HUES48 (cell line): ENCODE measurements around the gene GFI1B.

ENCODE experiments used
- H3K27ac ChIP-seq: one replicate; pipeline ENCODE4 v1.7.0; 2013; ENCODE audit warnings: low read depth, low read length, inconsistent platforms
- H3K27me3 ChIP-seq: 2 replicates; pipeline ENCODE4 v1.6.1; 2013; ENCODE audit warnings: mild to moderate bottlenecking, low read length; ENCODE audit not compliant: control insufficient read depth, insufficient read depth
- H3K36me3 ChIP-seq: 2 replicates; pipeline ENCODE4 v1.6.1; 2013; ENCODE audit warnings: low read length; ENCODE audit not compliant: control insufficient read depth, insufficient read depth
- H3K4me1 ChIP-seq: 2 replicates; pipeline ENCODE4 v1.6.1; 2013; ENCODE audit warnings: mild to moderate bottlenecking, low read length; ENCODE audit not compliant: control insufficient read depth, insufficient read depth
- H3K4me3 ChIP-seq: 2 replicates; pipeline ENCODE4 v1.5.1; 2013; ENCODE audit warnings: mild to moderate bottlenecking, low read depth, low read length
- H3K9ac ChIP-seq: 2 replicates; pipeline ENCODE4 v1.6.1; 2013; ENCODE audit warnings: mild to moderate bottlenecking, low read depth, low read length, moderate library complexity
- H3K9me3 ChIP-seq: 2 replicates; pipeline ENCODE4 v1.6.1; 2013; ENCODE audit warnings: low read length; ENCODE audit not compliant: control insufficient read depth, insufficient read depth

The GFI1B gene

DNA sequence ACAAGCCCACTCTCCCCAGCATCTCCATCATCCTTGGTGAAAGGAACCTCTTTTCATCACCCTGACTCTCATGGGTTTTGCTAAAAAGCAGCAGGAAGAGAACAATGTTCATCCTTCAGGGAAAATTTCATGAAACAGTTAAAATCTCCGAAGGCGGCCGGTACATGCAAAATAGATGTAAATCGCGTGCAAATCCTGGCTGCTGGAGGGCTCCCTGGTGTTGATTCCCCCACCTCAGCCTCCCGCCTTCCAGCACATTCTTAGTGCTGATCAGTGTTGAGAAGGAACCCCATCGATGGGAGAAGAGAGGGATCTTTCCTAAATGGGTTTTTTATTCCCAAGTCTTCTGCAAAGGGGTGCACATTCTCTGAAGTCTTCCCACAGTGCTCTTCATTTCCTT lies 8.7 kb upstream of the GFI1B start:
- no peaks in the 10 kb centered on the region for H3K4me1 ChIP-seq
- no peak overlapping the region for H3K27ac ChIP-seq
- H3K9ac ChIP-seq: no peak overlapping the region
- H3K36me3 ChIP-seq: no peaks in the 10 kb centered on the region
- H3K27me3 ChIP-seq: peaks cover 7% of the 10 kb centered on the region; the same call in 1 of the 2 replicates
- no peaks in the 10 kb centered on the region for H3K9me3 ChIP-seq
- no peak overlapping the region for H3K4me3 ChIP-seq

DNA sequence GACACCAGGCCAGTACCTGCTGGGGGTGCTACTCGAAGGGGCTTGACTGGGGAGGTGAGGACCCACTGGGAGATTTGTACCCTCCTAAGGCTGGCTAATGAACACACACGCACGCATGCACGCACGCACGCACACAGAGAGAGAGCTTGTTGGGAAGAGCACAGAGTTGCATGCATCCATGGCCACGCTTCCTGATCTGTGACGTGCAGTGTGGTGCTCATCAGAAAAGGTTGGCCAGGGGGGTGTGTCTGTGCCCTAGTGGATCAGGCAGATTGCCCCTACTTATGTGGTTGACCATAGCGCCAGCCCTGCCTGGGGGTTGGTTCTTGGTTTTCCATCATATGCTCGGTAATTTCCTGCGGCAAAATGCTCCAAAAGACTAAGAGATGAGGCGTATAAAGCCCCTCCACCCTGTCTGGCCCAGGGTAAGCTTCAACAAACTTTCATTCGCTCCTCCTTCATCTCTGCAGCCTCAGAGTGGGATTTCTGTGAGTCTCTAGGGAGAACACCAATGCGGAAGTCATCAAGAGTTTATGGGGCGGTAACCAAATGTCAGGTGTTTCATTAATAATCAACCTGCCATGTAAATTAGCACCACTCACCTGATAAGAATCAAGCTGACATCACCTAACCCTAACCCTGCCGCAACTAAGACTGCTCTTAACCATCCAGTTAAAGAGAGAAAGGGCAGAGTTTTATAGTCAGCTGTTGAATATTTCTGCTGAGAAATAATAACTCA lies 8.0 kb upstream of the GFI1B start:
- no peaks in the 10 kb centered on the region for H3K4me1 ChIP-seq
- H3K4me3 ChIP-seq: no peak overlapping the region
- H3K9ac ChIP-seq: no peak overlapping the region
- H3K36me3 ChIP-seq: no peaks in the 10 kb centered on the region
- no peak overlapping the region for H3K27ac ChIP-seq
- H3K27me3 ChIP-seq: peaks cover 7% of the 10 kb centered on the region
- no peaks in the 10 kb centered on the region for H3K9me3 ChIP-seq

DNA sequence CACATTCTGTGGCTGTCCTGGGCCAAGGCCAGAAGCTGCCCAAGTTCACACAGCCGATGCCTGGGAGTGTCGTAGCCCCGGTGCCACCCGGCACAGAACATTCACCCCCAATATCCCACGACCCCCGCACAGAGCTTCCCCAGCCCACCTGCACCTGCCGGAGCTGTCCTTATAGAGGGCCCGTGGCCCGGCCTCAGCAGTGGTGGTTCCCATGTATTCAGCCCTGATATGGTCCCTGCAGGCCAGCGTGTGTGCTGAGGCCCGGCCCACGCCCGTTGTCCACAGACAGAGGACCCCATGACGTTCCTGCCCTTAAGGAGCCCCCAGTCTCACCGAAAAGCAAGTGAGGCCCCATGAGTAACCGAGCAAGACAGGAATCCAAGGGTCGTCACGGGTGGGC lies 5.3 kb upstream of the GFI1B start:
- Histone ChIP-seq H3K27ac (no peak overlapping the region), H3K36me3 (no peaks in the 10 kb centered on the region), H3K4me3 (no peak overlapping the region), H3K9me3 (no peaks in the 10 kb centered on the region), H3K4me1 (no peaks in the 10 kb centered on the region; the same call in 1 of the 2 replicates), H3K9ac (no peak overlapping the region), H3K27me3 (peaks cover 9% of the 10 kb centered on the region)

DNA sequence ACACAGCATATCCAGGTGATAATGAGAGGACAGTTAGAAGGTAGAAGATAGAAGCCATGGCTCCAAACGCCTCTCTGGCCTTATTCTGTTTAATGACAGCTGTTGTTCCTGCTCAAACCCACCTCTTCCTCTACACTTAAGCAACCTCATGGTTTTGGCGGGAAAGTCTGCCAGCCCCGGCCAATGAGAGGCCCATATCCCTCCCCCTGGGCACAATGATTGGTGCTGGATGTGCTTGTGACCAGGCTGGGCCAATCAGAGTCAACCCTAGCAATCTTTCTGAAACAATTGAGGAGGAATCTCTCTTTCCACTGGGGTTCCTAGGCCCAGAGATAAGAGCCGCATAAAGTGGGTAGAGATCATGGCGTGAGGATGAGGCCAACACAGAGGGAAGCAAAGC lies 4.8 kb upstream of the GFI1B start:
- H3K36me3 ChIP-seq: no peaks in the 10 kb centered on the region
- peaks cover 14% of the 10 kb centered on the region for H3K27me3 ChIP-seq
- H3K27ac ChIP-seq: no peak overlapping the region
- H3K4me1 ChIP-seq: peaks cover 3% of the 10 kb centered on the region
- H3K9me3 ChIP-seq: no peaks in the 10 kb centered on the region
- no peak overlapping the region for H3K4me3 ChIP-seq
- H3K9ac ChIP-seq: no peak overlapping the region

DNA sequence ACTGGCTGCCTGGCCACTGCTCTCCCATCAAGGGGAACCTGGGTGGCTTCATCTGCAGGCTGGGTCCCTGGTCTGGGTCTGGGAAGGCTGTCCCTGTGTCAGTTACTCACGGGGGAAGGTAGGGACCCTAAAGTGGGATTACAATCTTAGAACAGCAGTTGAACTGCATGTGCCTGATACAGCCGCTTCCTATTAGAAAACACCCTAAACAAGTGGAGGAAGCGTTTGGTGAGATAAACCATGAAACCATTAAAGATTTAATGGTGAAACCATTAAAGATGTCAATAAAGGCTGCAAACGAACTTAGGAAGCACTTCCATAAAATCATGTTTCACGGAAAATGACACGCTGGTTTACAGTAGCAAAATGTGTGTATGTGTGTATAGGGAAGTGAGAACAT lies 2.5 kb upstream of the GFI1B start:
- Histone ChIP-seq H3K9ac (no peak overlapping the region), H3K27ac (no peak overlapping the region), H3K36me3 (no peaks in the 10 kb centered on the region), H3K9me3 (no peaks in the 10 kb centered on the region), H3K27me3 (peaks cover 31% of the 10 kb centered on the region), H3K4me1 (peaks cover 6% of the 10 kb centered on the region), H3K4me3 (no peak overlapping the region)

DNA sequence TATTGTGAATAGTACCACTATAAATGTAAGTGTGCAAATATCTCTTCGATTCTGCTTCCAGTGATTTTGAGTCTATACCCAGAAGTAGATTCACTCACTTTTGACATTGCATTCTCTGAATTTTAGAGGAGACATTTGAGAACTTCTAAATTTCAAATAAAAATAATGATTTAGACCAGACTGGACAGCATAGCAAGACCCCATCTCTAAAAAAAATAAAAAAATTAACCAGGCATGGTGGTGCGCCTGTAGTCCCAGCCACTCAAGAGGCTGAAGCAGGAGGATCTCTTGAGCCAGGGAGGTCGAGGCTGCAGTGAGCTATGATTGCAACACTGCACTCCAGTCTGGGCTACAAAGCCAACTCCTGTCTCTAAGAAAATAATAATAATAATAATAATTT lies 1.9 kb upstream of the GFI1B start:
- Histone ChIP-seq H3K4me3 (no peak overlapping the region), H3K27me3 (peaks cover 31% of the 10 kb centered on the region)

DNA sequence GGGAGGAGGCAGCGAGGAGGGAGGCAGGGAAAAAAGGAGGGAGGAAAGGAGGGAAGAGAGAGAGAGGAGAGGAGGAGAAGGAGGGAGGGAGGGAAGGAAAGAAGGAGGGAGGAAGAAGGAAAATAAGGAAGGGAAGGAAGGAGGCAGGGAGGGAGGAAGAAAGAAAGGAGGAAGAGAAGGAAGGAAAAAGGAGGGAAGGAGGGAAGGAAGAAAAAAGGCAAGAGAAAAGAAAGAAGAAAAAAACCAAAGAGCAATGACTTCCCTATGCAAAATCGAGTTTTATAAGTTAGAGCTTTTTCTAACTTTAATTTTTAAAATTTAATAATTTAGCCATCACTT lies 413 bp upstream of the GFI1B start:
- Histone ChIP-seq H3K9ac (no peak overlapping the region), H3K4me1 (peaks cover 6% of the 10 kb centered on the region), H3K9me3 (no peaks in the 10 kb centered on the region), H3K4me3 (no peak overlapping the region), H3K27me3 (peaks cover 27% of the 10 kb centered on the region), H3K36me3 (no peaks in the 10 kb centered on the region), H3K27ac (no peak overlapping the region)

More for the DNA sequence above, 1.9 kb upstream of the GFI1B start:
- Histone ChIP-seq H3K27ac (no peak overlapping the region), H3K9ac (no peak overlapping the region), H3K4me1 (peaks cover 6% of the 10 kb centered on the region), H3K9me3 (no peaks in the 10 kb centered on the region), H3K36me3 (no peaks in the 10 kb centered on the region)

DNA sequence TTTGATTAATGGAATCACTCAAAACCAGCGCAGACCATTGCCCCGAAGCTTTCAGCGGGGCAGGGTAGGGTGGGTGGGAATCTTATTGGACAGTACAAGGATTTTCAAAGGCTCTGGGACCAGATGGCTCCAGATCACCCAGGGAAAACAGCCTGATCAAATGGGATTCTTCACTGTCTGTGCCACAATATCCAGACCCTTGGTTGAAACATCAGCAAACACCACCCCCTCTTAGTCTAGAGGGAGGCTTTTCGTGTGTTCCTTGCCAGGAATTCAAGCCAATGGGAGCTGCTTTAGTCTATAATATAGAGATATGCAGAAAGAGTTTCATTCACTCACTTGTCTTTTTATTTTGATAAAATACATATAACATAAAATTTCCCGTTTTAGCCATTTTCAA lies 1.7 kb downstream of the GFI1B start:
- no peak overlapping the region for H3K9ac ChIP-seq
- H3K9me3 ChIP-seq: no peaks in the 10 kb centered on the region
- no peak overlapping the region for H3K4me3 ChIP-seq
- peaks cover 6% of the 10 kb centered on the region for H3K4me1 ChIP-seq
- no peaks in the 10 kb centered on the region for H3K36me3 ChIP-seq
- H3K27ac ChIP-seq: no peak overlapping the region
- peaks cover 24% of the 10 kb centered on the region for H3K27me3 ChIP-seq

DNA sequence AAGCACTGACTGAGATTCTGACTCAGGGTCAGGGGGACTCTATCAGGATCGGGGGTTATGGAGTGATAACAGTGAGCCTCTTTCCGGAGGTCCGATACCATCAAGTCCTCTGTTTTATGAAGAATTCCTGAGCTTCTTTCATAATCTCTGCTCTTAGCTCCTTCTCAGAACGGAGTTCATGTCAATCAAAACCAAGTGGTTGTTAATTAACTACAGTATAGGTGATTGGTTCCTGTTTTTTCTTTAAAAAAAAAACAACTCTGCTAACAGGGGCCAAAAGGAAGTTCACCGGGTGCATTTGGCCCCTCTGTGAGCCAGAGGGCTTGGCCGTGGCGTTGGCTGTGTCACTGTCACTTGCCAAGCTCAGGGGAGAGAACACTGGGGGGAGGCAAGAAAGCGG lies 4.0 kb downstream of the GFI1B start:
- Histone ChIP-seq H3K27ac (no peak overlapping the region), H3K36me3 (no peaks in the 10 kb centered on the region), H3K4me1 (peaks cover 6% of the 10 kb centered on the region), H3K9ac (no peak overlapping the region), H3K9me3 (no peaks in the 10 kb centered on the region), H3K4me3 (no peak overlapping the region), H3K27me3 (peaks cover 24% of the 10 kb centered on the region)

DNA sequence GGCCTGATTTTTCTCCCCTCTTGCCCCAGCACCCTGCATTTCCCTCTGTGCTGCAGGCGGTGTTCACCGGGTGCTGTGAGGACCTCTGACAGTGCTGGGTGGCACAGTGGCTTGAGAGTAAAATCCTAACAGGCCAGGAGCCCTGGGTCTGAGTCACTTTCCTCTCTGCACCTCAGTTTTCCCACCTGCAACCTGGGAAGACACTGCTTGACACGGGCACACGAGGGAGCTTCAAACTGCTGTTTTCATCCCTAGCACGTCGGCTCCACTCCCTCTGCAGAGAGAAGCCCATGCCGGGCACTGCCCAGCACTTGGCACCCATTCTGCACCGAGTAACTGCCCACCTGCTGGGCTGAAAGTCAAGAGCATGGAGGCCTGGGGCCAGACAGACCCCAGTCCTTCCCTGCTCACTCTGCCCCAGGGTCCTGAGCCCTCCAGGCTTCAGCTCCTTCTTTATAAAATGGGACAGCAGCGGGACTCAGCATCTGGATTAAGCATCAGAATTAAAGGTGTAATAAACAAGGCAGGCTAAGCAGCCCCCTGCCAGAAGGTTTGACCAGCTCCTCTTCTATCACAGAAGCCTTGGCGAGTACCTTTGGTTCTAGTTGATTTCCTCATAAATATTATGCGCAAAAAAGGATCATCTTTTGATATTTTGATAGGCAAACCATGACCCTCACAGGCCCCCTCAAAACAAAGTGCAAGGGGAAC lies 5.2 kb downstream of the GFI1B start:
- Histone ChIP-seq H3K27ac (no peak overlapping the region), H3K4me1 (peaks cover 3% of the 10 kb centered on the region; the same call in 1 of the 2 replicates)

DNA sequence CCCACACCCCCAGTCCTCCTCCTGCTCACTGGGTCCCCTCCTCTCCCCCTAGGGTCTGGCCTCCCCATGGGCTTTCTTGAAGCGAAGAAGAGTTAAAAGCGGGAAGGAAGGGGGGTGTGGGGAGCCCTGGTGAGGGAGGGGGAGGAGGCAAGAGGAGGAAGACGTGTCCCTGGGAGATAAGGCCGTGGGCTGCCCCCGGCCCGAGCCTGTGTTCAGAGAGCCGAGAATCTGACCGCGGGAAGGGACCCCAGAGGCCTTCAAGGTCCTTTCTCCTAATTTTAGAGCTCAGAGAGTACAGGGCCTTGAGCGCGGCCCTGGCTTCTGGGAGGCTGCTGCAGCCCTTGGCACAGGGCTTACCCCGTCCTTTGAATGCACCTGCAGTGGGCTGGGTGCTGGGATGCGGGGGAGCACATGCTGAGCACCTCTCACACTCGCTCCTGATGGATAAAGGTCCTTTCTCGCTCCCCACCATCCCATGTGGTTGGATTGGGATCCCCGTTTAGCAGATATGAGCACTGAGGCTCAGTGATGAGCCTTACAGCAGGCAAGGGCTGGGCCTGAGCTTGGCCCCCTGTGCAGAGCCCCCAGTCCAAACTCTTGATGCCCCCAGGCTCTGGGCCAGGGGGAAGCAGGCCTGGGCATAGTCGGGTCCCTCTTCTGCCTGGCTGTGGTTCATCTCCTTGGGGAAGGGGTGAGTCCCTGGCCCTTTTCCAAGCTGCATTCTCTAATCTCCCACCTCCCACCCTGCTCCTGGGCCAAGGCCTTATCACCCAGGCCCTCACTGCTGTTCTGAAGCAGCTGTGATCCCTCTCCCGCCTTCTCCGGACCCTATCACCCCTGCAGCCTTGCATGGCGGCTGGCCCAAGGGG lies 5.9 kb downstream of the GFI1B start:
- no peak overlapping the region for H3K9ac ChIP-seq

More for the DNA sequence above, 5.2 kb downstream of the GFI1B start:
- no peaks in the 10 kb centered on the region for H3K36me3 ChIP-seq
- H3K4me3 ChIP-seq: no peak overlapping the region
- H3K9ac ChIP-seq: no peak overlapping the region
- H3K9me3 ChIP-seq: no peaks in the 10 kb centered on the region
- H3K27me3 ChIP-seq: peaks cover 17% of the 10 kb centered on the region

More for the DNA sequence above, 5.9 kb downstream of the GFI1B start:
- Histone ChIP-seq H3K27me3 (peaks cover 10% of the 10 kb centered on the region), H3K27ac (no peak overlapping the region), H3K9me3 (no peaks in the 10 kb centered on the region), H3K4me3 (no peak overlapping the region), H3K4me1 (no peaks in the 10 kb centered on the region), H3K36me3 (no peaks in the 10 kb centered on the region)
